H1 (cell line): Measurements from ENCODE around the gene GABPB2. TPM values are rescaled to one million over a fixed set of nuclear protein-coding genes. Genes with fewer than 3 reads are reported as not detected.
A peak's percentile ranks its signal among the peaks of the same experiment; 100 is the strongest.

Experiments
- CTCF ChIA-PET: fragments of 300-600 bp; sonication (Branson Sonifier 250); formaldehyde crosslinking; loops from one replicate; lab custom pipeline; 2021; ENCODE audit not compliant: partially characterized antibody; lab: Charles Lee
- POLR2A ChIA-PET: fragments of 300-600 bp; sonication (Branson Sonifier 250); formaldehyde crosslinking; loops from one replicate; lab custom pipeline; 2021; ENCODE audit warnings: inconsistent platforms; ENCODE audit not compliant: partially characterized antibody; lab: Charles Lee
- DNase-seq, 2 experiments: peaks; one replicate each; pipeline versions ENCODE4 v3.0.0 to v3.0.0-alpha.2; 2010 to 2022; ENCODE audit warnings: low spot score in 2 of 2, low read depth in 1 of 2, mixed read lengths in 1 of 2
- FAIRE-seq: peaks from 2 replicates; lab custom pipeline; 2011; peaks lifted over from hg19 to GRCh38; lab: Jason Lieb, UNC
- H2AFZ ChIP-seq: 2 replicates; pipeline ENCODE4 v1.8.1; 2012; ENCODE audit warnings: low read length, inconsistent platforms
- H2AK5ac ChIP-seq: 2 replicates; pipeline ENCODE4 v1.6.1; 2013; ENCODE audit warnings: low read depth, low read length
- H2BK120ac ChIP-seq: replicated peaks from 2 replicates; pipeline ENCODE3; 2013; ENCODE audit warnings: low read depth, low read length, inconsistent platforms
- H2BK12ac ChIP-seq: 2 replicates; pipeline ENCODE4 v1.6.1; 2013; ENCODE audit warnings: low read depth, low read length
- H2BK15ac ChIP-seq: 2 replicates; pipeline ENCODE4 v1.6.1; 2013; ENCODE audit warnings: low read length
- H2BK20ac ChIP-seq: 2 replicates; pipeline ENCODE4 v1.6.1; 2013; ENCODE audit warnings: low read length
- H2BK5ac ChIP-seq: 2 replicates; pipeline ENCODE4 v1.6.1; 2013; ENCODE audit warnings: low read depth, low read length
- H3K14ac ChIP-seq: 2 replicates; pipeline ENCODE4 v1.6.1; 2013; ENCODE audit warnings: inconsistent platforms; ENCODE audit not compliant: insufficient read length
- H3K18ac ChIP-seq: 2 replicates; pipeline ENCODE4 v1.6.1; 2013; ENCODE audit warnings: low read length; ENCODE audit errors: extremely low read depth
- H3K23ac ChIP-seq: 2 replicates; pipeline ENCODE4 v1.6.1; 2013; ENCODE audit warnings: inconsistent platforms; ENCODE audit not compliant: insufficient read length
- H3K23me2 ChIP-seq: 2 replicates; pipeline ENCODE4 v1.6.1; 2013; ENCODE audit warnings: low read depth, low read length
- H3K27ac ChIP-seq: 2 replicates; pipeline ENCODE4 v1.6.1; 2011; ENCODE audit warnings: low read depth, low read length, inconsistent platforms
- H3K27me3 ChIP-seq, 4 experiments: replicated peaks in 1 of 4; 1 replicate in 1 of 4; 2 replicates in 3 of 4; pipeline versions ENCODE4 v1.6.1 to v1.8.1; 2011 to 2013; ENCODE audit warnings: low read length in 3 of 4, mild to moderate bottlenecking in 3 of 4, inconsistent platforms in 2 of 4, mixed read lengths in 2 of 4, moderate library complexity in 1 of 4; ENCODE audit not compliant: control insufficient read depth in 3 of 4, insufficient read depth in 3 of 4; ENCODE audit errors: extremely low read depth in 1 of 4
- H3K36me3 ChIP-seq, 4 experiments: 2 replicates each; pipeline versions ENCODE4 v1.6.1 to v1.8.1; 2011 to 2013; ENCODE audit warnings: mild to moderate bottlenecking in 4 of 4, low read length in 3 of 4, moderate library complexity in 2 of 4, control low read depth in 1 of 4, inconsistent platforms in 1 of 4; ENCODE audit not compliant: insufficient read depth in 4 of 4, control insufficient read depth in 2 of 4
- H3K4ac ChIP-seq: replicated peaks from 2 replicates; pipeline ENCODE3; 2013; ENCODE audit warnings: low read length, low read depth, mixed read lengths, inconsistent platforms; ENCODE audit not compliant: insufficient read length
- H3K4me1 ChIP-seq, 4 experiments: replicated peaks in 1 of 4; 1 replicate in 1 of 4; 2 replicates in 3 of 4; pipeline versions ENCODE4 v1.6.1 to v1.8.1; 2011 to 2013; ENCODE audit warnings: low read length in 3 of 4, inconsistent platforms in 2 of 4, mixed read lengths in 1 of 4; ENCODE audit not compliant: insufficient read depth in 4 of 4, control insufficient read depth in 3 of 4
- H3K4me2 ChIP-seq, 2 experiments: 2 replicates each; pipeline versions ENCODE4 v1.6.1 to v1.8.1; 2011 to 2013; ENCODE audit warnings: low read depth in 2 of 2, low read length in 2 of 2, control low read depth in 1 of 2, inconsistent platforms in 1 of 2, mild to moderate bottlenecking in 1 of 2; ENCODE audit not compliant: insufficient read depth in 1 of 2
- H3K4me3 ChIP-seq, 4 experiments: fragments of 200-600, 300-600 bp in 1 of 4; sonication (generic), shearing (Covaris generic), sonication (Bioruptor Twin) in 1 of 4; 2 replicates each; pipeline versions ENCODE4 v1.5.1 to v1.8.1; 2011 to 2016; ENCODE audit warnings: low read length in 4 of 4, low read depth in 3 of 4, control low read depth in 2 of 4, inconsistent platforms in 2 of 4, mild to moderate bottlenecking in 2 of 4, mixed read lengths in 1 of 4, moderate library complexity in 1 of 4; ENCODE audit not compliant: insufficient read depth in 2 of 4; ENCODE audit errors: extremely low read depth in 1 of 4
- H3K56ac ChIP-seq: replicated peaks from 2 replicates; pipeline ENCODE3; 2013; ENCODE audit warnings: low read depth, mild to moderate bottlenecking, mixed read lengths, low read length, inconsistent platforms; ENCODE audit not compliant: insufficient read length
- H3K79me1 ChIP-seq: 2 replicates; pipeline ENCODE4 v1.6.1; 2013; ENCODE audit warnings: low read depth, low read length, control low read depth
- H3K79me2 ChIP-seq, 2 experiments: 2 replicates each; pipeline versions ENCODE4 v1.6.1 to v1.8.1; 2012 to 2013; ENCODE audit warnings: low read length in 2 of 2, mild to moderate bottlenecking in 2 of 2, inconsistent platforms in 1 of 2; ENCODE audit not compliant: insufficient read depth in 2 of 2, control insufficient read depth in 1 of 2
- H3K9ac ChIP-seq, 4 experiments: replicated peaks in 1 of 4; 1 replicate in 1 of 4; 2 replicates in 3 of 4; pipeline versions ENCODE4 v1.6.1 to v1.8.1; 2011 to 2013; ENCODE audit warnings: low read depth in 3 of 4, low read length in 3 of 4, control low read depth in 2 of 4, mild to moderate bottlenecking in 2 of 4, moderate library complexity in 2 of 4, inconsistent platforms in 1 of 4; ENCODE audit errors: extremely low read depth in 1 of 4
- H3K9me3 ChIP-seq, 2 experiments: 2 replicates each; pipeline versions ENCODE4 v1.6.1 to v1.8.1; 2012 to 2013; ENCODE audit warnings: mild to moderate bottlenecking in 2 of 2, moderate library complexity in 2 of 2, control low read depth in 1 of 2, inconsistent platforms in 1 of 2, low read depth in 1 of 2, low read length in 1 of 2, mixed read lengths in 1 of 2; ENCODE audit not compliant: insufficient read depth in 2 of 2
- H4K20me1 ChIP-seq, 2 experiments: replicated peaks in 1 of 2; 2 replicates each; pipeline versions ENCODE3 to v1.8.1; 2011 to 2013; ENCODE audit warnings: inconsistent platforms in 2 of 2, low read length in 2 of 2, mild to moderate bottlenecking in 1 of 2; ENCODE audit not compliant: insufficient read depth in 2 of 2, control insufficient read depth in 1 of 2
- H4K5ac ChIP-seq: 2 replicates; pipeline ENCODE4 v1.6.1; 2013; ENCODE audit warnings: low read length, low read depth, mixed read lengths, inconsistent platforms; ENCODE audit not compliant: insufficient read length
- H4K8ac ChIP-seq: 2 replicates; pipeline ENCODE4 v1.8.0; 2013; ENCODE audit warnings: mild to moderate bottlenecking, moderate library complexity, low read length, inconsistent platforms; ENCODE audit not compliant: insufficient read depth; ENCODE audit errors: extremely low read depth
- H4K91ac ChIP-seq: replicated peaks from 2 replicates; pipeline ENCODE3; 2013; ENCODE audit warnings: low read length, mixed read lengths, inconsistent platforms; ENCODE audit not compliant: insufficient read length
- BACH1 ChIP-seq: IDR thresholded peaks from 2 replicates; pipeline ENCODE4 v1.6.1; 2012; ENCODE audit warnings: low read length, improper control_type of control experiment
- MAFK ChIP-seq: IDR thresholded peaks from 2 replicates; pipeline ENCODE4 v1.6.1; 2012; ENCODE audit warnings: low read depth, mild to moderate bottlenecking, improper control_type of control experiment, low read length
- RXRA ChIP-seq: IDR thresholded peaks from 2 replicates; pipeline ENCODE4 v1.6.1; 2011; ENCODE audit warnings: low read depth, mild to moderate bottlenecking, low read length, moderate library complexity; ENCODE audit not compliant: insufficient read depth
- SIN3A ChIP-seq, 2 experiments: IDR thresholded peaks in 1 of 2; conservative IDR thresholded peaks in 1 of 2; 2 replicates each; pipeline ENCODE4 v1.6.1; 2011 to 2012; ENCODE audit warnings: low read length in 2 of 2, improper control_type of control experiment in 1 of 2, low read depth in 1 of 2, mild to moderate bottlenecking in 1 of 2
- SP4 ChIP-seq: IDR thresholded peaks from 2 replicates; pipeline ENCODE4 v1.6.1; 2012; ENCODE audit warnings: low read length, inconsistent platforms
- WGBS, 2 experiments: shearing (Covaris generic) in 1 of 2; methylation state at CpG; one replicate each; pipeline versions ENCODE4 v1.1.6 to v1.1.7; 2013 to 2015; ENCODE audit warnings: low lambda C conversion rate in 2 of 2, mixed read lengths in 2 of 2, inconsistent platforms in 1 of 2, low coverage in 1 of 2, missing lambda C conversion rate in 1 of 2; ENCODE audit not compliant: insufficient replicate concordance in 2 of 2, insufficient coverage in 1 of 2, insufficient read length in 1 of 2; ENCODE audit errors: extremely low coverage in 1 of 2, missing lambda C conversion rate in 1 of 2; 5-methylcytosine and 5-hydroxymethylcytosine counted together
- polyA plus RNA-seq, 7 experiments: library from polyadenylated mRNA; depleted of rRNA in 3 of 7; stranded (reverse) in 5 of 7; unstranded in 2 of 7; fragments of >200 nt in 5 of 7; fragments of 200-250 nt in 2 of 7; gene quantifications; 1 replicate in 5 of 7; 2 replicates in 1 of 7; 4 replicates in 1 of 7; pipeline versions ENCODE4 v1.2.1 to v1.2.3, GENCODE V29; 2011 to 2013; ENCODE audit warnings: missing spikeins in 2 of 7, mixed read lengths in 2 of 7
- total RNA-seq: library from RNA; stranded (reverse); fragmentation: NEBNext Ultra II Directional; extraction: Animal tissue kit (Norgen Biotek cat#: 25700); gene quantifications from 2 replicates; pipeline ENCODE4 v1.2.1, GENCODE V29; 2021

Gene GABPB2
- total and polyA plus RNA-seq, 2 of the 8 experiments (the other 6 are each of a cell fraction or from before 2014, with no cell fraction given) = 1.8 to 2.4 TPM

DNA sequence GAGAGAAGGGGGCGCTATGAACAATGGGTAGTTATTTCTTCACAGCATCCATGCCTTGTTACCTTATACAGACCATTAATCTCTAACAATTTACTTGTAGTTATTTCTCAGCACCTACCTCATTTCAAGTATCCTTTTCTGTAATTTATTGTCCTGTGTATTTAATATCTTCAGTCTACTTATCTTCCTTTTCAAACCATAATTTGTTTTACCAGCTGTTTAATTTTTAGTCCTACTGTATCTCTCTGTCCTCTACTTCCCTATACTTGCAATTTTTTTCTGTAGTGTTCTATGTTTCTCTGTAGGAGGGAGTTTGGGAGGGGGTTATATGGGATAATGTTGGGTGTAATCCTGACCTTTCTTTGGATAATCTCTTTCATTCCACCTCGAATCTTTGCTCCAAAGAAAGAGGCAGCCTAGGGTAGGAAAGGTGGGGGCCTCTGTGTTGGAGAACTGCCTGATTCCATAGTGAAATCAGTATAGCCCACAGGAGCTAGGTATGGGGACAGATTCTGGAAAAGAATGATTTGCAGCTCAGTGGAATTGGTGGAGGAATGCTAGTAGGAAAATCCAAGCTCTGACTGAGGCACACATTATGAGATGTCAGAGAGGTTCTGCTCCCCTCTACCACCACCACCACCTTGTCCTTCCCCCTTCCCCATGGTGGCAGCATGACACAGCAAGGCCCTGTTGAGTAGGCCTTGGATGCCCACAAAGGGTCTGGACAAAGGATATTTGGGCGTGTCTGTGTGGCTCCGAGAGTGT lies 9.7 kb upstream of the GABPB2 start:
- Histone ChIP-seq H2AK5ac (no peak overlapping the region), H3K4me2 (peak overlapping the region; percentile 81 to 96), H2AFZ (no peak overlapping the region), H3K9ac (peak overlapping the region in 3 of 4 experiments; percentile 3 to 51 (median 22); a peak in 2 of 7 replicates), H2BK20ac (no peak overlapping the region), H3K9me3 (no peaks in the 10 kb centered on the region), H3K14ac (no peak overlapping the region), H3K23ac (no peak overlapping the region), H3K27me3 (no peaks in the 10 kb centered on the region), H3K79me1 (peaks cover 7% of the 10 kb centered on the region), H4K20me1 (peaks cover 0 to 8% of the 10 kb centered on the region in 2 experiments), H3K27ac (peak overlapping the region; percentile 2; the same call in 1 of the 2 replicates), H2BK120ac (no peak overlapping the region), H3K79me2 (peaks cover 7 to 80% of the 10 kb centered on the region in 2 experiments), H2BK5ac (no peak overlapping the region), H3K36me3 (peaks cover 2 to 9% (median 7%) of the 10 kb centered on the region in 4 experiments; a peak in 7 of 8 replicates), H3K4me1 (peaks cover 4 to 14% (median 8%) of the 10 kb centered on the region in 4 experiments; a peak in 6 of 7 replicates), H2BK15ac (no peak overlapping the region), H3K18ac (no peak overlapping the region; the same call in 1 of the 2 replicates), H2BK12ac (no peak overlapping the region), H3K56ac (no peak overlapping the region), H3K4ac (no peak overlapping the region), H4K8ac (no peak overlapping the region), H3K4me3 (peak overlapping the region; percentile 80 to 97 (median 89)), H4K5ac (peak overlapping the region; percentile 7), H4K91ac (no peak overlapping the region), H3K23me2 (peaks cover 13% of the 10 kb centered on the region; the same call in 1 of the 2 replicates)
- ChIA-PET CTCF (interaction anchor here (0.6 to 7.3 kb wide), 12 partner anchors 11 to 115 kb away, joined by 3 to 95 read pairs (median 5); partner anchors contain the start of genes C1orf56, GABPB2, TMOD4 and TNFAIP8L2), POLR2A (interaction anchor here (0.9 to 9.1 kb wide), 5 partner anchors 10 to 54 kb away, joined by 3 to 107 read pairs (median 12); partner anchors contain the start of genes C1orf56, GABPB2 and MINDY1)
- no peak for TF ChIP-seq RXRA
- peak; percentile 66; the same call in 1 of the 2 replicates for TF ChIP-seq BACH1
- peak; percentile 52; the same call in 1 of the 2 replicates for TF ChIP-seq MAFK
- 0 out of 4 replicates have a peak, but pooled peaks of 1 of the 2 experiments have one; percentile 19 for TF ChIP-seq SIN3A (conservative IDR thresholded peaks at IDR 0.05 in 1 of 2, IDR thresholded peaks at IDR 0.05 in 1 of 2; ENCODE audit: low read depth in 1 of 2, low read length in 2 of 2)
- no peak for TF ChIP-seq SP4
- no peak for FAIRE-seq
- no peak for DNase-seq
- 30% methylated on average over 4 of the region's 4 CpGs; no CpG with 5 or more reads in 1 of the 2 experiments for WGBS, 2 experiments
